NCI-H128 (cell line): ENCODE data around the gene ACSM5.

Experiments used
- DNase-seq: peaks from one replicate; lab custom pipeline; 2025; ENCODE audit not compliant: unreplicated experiment; lab: John Stamatoyannopoulos, UW

ACSM5 gene, protein sequence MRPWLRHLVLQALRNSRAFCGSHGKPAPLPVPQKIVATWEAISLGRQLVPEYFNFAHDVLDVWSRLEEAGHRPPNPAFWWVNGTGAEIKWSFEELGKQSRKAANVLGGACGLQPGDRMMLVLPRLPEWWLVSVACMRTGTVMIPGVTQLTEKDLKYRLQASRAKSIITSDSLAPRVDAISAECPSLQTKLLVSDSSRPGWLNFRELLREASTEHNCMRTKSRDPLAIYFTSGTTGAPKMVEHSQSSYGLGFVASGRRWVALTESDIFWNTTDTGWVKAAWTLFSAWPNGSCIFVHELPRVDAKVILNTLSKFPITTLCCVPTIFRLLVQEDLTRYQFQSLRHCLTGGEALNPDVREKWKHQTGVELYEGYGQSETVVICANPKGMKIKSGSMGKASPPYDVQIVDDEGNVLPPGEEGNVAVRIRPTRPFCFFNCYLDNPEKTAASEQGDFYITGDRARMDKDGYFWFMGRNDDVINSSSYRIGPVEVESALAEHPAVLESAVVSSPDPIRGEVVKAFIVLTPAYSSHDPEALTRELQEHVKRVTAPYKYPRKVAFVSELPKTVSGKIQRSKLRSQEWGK

DNA sequence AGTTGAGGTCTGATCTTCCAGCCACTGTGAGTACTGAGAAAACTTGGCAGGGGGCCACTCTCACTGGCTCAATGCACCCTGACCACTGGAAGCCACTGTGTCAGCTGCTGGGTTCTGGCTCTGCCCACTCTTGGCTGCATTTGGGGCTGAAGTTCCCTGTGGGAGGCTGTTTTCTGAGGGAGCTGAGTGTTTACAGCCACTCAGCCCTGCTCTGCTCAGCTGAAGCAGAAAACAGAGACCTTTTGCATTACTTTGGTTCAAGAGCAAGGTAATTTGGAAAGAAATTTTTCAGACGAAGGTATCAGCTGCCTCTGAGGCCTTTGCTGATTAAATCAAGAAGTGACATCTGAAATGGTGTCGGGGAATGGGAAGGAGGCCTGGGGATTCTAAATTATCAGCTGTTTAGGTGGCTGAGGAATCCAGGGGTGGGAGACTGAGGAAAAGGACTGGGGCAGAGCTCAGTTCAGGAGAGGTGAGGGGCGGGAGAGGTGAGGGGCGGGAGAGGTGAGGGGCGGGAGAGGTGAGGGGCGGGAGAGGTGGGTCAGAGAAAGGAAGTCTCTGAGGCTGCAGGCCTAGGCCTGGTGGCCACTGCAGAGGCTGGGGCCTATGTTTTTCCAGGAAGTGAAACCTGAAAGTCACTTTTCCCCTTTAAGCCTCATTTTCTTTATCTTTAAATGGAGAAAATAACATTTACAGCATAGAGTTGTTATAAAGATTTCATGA is at the start of gene ACSM5:
Gene ACSM5, plus strand, starts transcription at position 137 of the 723 bp plus-strand sequence. CDS start 1,951 bp downstream, outside the sequence.
- DNase-seq, result no peak

DNA sequence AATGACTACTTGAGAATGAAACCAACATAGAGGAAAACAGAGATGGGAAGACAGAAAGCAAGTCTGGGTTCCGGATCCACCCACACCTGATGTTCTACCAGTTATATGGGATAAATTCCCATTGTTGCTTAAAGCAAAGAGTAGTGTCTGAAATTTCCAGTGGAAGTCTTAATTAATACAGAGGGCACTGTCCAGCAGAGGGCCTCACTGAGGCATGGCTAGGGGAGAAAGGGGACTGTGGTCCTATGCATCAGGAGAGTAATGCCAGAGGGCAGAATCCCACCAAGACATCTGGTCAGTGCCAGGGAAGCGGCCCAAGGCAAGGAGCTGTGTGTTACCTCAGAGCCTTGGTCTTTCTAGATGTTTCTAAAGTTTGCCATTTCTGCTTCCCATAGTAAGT is 49.3 kb upstream of the ACSM5 start:
- DNase-seq, result no peak

DNA sequence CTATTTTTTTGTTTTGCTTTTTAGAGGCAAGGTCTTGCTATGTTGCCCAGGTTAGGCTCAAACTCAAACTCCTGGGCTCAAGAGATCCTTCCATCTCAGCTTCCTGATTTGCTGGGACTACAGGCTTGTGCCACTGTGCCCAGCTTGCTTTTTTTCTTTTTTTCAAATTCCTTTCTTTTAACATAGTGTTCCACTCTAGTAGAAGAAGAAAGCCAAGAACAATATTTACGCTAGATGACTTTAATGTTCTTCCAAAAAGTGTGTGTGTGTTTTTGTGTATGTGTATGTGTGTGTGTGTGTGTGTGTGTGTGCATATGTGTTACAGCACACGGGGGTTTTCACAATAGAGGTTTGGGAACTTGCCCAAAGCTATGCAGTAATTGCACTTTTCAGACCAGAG is 46.1 kb upstream of the ACSM5 start:
- no peak for DNase-seq

DNA sequence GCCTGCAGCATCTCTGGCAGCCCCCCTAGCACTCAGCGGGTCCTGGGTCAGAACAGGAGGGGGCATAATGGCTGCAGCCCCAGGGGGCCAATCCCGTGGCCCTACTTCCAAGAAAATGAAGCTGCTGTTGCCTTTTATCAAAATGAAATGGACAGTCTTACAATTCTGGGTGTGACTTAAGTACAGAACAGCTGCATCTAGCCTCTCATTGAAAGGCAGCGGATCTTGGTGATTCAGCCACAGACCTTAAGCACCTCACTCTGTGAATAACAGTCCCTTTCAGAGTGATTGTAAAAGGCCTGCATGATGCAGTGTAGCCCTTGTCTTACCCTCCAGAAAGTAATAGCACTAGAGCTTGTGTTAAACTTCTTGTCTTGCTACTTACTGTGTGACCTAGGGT is 45.3 kb upstream of the ACSM5 start:
- DNase-seq, result no peak

DNA sequence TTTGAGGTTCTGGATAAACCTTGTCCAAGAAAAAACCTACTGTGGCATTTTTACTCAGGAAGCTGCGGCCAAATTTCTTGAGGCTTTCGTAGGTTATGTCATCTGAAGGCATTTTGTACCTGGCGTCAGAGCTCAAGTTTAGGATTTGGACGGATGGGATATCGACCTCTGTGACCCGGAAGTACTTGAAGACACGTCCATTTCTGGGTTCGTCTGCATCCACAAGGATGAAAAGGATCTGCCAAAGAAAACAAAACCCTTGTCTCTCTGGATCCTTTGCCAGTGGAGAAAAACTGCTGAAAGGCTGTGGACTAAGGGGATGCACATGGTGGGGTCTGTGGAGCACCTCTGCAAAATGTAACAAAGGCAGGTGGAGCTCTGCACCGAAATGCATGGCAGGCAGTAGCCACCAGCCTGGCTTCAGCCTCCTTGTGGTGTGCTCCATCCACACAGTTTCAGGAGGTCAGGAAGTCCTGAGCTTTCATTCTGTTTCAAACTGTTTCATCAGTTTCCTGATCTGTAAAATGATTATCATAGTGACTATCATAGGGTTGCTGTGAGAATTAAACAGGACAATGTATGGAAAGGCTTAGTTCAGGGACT is 39.8 kb upstream of the ACSM5 start:
- DNase-seq, result no peak

DNA sequence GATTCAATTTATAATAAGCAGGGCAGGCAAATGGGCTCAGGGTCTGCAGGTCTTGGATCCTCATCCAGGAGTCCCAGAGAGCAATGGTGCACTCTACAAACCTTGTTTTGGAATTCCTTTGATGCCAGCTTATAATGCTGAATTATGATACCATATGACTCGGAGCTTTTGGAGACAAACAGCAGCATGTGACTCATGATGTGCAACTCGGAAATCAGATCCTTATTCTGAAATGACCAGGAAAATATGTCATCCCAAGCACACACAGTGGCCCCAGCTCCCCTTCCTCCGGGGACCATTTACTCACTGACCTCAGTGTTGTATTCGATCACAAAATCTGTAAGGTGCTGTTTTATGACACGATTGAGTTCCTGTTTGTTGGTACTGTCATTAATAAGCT is 36.6 kb upstream of the ACSM5 start:
- no peak for DNase-seq

DNA sequence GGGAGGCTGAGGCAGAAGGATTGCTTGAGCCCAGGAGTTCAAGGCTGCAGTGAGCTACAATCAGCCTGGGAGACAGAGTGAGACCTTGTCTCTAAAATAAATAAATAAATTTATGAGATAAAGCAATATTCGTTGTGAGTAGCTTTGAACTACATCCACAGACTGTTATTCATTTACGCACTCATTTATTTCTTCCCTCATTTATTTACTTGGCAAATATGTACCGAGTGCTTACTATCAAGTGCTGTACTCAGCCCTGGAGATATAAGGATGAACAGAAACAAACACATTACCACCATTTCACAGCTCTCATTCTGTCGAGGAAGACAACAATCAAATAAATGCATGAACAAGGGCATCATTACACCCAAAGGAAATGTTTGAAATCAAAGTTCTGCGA is 32.2 kb upstream of the ACSM5 start:
- DNase-seq, result no peak

DNA sequence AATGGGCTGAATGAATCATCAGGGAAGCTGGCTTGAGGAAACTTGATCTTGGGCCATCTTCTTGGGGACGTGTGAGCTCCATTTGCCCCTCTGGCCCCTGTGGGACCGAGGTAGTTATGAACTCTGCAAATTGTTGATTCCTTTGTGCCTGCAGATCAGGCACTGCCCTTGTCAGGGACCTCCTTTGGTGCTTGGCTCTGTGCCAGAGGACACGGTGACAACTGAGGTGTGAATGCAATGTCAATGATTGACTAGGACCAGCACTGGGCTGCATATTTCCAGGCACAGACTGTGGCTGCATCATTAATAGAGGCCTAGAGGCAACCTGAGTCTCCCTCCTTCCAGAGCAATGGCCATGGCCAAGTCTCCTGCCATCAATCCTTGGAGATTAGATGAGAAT is 28.6 kb upstream of the ACSM5 start:
- no peak for DNase-seq

DNA sequence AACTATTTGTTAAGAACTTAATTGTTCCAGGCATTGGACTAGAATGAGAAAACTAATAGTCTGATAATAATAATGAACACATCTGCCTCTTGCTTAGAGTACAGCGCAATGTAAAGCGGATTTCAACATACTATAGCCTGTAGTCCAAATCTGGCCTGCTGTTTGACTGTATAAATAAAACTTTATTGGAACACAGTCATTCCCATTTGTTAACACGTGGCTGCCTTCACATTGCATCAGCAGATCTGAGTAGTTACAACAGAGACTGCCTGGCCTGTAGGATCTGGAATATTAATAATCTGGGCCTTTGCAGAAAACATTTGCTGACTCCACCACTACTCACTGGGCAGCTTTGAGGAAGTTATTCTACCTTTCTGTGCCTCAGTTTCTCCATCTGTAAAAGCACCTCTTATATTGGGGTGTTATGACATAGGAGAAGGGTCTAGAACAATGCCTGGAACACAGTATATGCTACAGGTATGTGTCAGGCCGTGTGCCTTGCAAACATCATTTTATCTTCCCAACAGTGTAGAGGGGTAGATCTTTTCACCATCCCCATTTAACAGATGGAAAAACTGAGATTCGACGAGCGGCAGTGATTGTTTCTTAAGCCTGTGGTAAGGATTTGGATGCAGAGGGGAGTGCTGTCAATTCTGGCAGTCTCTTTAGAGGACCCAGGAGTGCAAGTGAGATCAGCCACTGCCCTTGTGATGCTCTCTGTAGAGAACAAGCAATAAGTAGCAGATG is 27.0 kb upstream of the ACSM5 start:
- DNase-seq, result no peak

DNA sequence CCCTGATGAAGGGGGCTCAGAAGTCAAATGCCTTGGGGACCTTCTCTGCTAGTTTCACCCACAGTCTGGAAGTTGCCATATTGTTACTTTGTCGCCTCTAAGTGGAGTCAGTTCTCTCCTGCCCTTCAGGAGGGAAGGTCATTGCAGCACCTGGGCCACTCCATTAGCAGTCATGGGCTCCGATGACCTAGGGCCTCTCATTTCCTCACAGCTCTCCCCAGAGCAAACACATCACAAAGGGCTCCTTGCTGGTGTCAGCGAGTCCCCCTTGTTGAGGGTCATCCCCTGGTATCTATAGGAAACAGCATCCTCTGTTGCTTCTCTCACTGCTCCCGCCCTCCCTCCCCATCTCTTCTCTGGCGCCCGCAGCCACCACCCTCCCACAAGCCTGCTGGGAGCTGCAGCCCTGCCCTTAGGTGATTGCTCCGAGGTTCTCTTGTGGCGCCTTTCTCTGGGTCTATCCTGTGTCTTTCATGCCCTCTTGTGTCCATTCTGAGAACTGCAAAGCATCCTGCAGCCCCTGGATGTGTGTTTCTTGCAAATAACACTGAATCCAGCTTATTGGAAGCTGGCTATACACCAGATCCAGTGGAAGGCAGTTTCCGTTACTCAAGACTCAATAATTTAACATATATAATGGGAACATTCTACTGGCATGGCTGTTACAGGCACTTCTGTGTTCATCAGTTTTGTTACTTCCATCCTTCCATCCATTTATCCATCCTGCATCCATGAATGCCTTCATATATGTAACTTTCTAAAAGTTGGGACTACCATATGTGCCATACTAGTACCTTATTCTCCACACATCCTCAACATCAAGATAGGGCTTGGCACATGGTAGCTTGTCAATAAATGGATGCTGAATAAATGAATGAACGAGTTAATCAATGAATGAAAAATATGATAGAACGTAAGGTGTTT is 26.0 kb upstream of the ACSM5 start:
- DNase-seq, result peak; percentile 65

DNA sequence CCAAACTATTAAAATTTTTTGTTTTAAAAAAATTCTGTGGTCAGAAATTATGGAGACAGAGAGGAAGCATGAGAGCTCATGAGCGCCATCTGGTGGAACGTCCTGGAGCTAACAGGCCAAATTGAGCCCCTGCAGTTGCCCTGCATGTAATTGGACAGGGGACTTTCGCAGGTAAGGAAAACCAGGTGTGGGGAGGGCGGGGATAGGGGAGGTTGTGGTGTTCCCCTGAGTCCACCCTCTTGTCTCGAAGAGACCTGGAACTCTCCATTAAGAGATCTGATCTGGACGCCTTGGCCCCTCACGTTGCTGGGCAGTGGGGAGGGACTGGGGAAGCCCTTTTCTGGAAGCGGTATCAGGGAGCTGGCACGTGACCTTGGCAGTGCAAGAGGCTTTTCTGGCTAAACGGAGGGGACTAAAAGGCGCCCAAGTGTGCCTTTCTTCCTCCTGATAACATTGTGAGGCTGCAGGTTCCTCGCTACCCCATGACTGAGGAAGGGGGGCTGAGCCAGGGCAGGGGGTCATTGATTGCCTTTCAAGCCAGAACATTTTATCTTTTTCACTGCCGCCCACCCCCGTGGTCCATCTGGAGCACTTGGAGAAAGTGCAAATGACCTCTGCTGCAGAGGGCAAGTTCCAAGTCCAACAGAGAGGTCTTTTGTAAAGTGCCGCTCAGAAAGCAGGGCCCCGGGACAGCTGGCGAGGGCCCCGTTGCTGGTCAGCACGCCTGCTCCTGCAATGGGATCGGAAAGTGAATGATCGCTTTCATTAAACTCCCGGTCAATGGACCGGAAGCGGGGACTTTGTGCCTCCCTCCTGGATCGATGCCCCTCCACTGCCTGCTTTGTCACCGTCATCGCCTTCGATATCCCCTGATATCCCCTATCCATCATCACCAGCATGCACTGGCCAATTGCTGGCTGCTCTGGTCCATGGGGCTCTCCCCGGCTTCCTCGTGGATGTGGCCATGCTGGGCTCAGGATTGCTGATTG is 23.2 kb upstream of the ACSM5 start:
- DNase-seq, result no peak

DNA sequence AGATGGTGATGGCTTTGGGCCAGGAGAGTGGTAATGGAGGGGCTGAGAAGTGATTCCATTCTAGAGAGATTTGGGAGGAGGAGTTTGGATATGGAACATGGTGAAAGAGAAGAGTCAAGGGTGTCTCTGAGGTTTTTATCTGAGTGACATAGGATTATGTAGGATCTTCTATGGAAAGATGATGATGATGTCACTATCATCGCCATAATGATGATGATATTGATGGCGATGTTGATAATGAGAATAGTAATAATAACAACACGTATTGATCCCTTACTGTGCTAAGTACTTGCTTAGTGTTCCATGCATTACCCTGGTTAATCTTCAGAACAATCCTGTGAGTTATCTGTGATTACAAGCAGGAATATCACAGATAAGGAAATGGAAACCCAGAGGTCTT is 21.4 kb upstream of the ACSM5 start:
- DNase-seq, result no peak

DNA sequence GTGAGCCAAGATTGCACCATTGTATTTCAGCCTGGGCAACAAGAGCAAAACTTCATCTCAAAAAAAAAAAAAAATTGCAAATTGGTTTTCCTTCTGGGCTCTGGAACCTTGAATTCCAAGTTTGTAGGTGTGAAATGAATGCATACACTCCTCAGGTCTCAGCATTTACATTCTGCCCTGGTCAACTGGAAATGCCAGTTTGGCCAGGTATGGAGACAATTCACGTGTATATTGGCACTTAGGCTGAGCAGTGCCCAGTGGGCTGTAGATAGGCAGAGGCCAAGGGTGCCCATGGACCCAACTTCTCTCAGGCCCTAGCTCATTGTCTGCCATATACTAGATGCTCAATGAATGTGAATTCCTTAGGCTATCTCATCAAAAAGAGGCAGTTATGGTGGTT is 20.5 kb upstream of the ACSM5 start:
- DNase-seq, result no peak

DNA sequence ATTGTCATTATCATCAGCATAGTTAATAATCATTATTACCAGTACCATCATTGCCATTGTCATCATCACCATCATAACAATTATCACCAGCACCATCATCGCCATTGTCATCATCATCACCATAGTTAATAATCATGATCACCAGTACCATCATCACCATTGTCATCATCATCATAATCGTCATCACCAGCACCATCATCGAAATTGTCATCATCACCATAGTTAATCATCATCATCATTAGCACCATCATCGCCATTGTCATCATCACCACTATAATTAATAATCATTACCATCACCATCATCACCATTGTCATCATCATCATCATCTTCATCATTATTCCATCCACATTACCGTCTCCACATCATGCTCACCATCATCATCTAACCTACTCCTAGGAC is 18.3 kb upstream of the ACSM5 start:
- DNase-seq, result no peak

DNA sequence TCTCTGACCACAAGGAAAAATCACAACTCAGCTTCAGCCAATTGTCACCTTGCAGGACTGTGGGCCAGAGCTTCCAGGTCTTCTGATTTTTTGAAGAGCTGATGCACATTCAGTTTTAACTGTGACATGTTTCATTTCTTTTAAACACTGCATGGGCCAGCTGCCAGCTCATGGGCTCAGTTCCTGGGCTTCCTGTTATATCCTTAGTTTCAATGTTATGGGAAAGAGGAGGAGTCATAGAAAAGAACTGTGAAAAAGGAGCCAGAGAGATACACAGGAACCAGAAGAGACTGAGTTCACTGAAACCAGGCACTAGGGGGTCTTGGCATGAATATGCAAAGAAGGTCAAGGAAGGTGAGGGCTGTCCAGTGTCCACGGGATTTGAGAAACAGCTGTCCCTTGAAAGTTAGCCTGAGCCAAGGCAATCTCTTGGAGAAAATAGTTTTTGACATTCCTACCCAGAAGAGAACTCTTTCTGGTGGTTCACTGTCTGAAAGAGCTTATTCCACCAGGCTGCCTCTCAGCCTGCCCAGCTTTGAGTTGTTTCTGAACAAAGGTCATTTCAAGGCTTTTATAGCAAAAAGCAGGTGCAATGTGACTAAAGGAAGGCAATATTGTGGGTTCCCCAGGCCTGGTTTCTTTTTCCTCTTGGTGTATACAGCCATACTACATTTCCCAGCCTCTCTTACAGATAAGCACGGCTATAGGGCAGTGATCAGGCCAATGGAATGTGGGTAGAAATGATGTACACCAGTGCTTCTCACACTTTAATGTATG is 15.3 kb upstream of the ACSM5 start:
- no peak for DNase-seq

DNA sequence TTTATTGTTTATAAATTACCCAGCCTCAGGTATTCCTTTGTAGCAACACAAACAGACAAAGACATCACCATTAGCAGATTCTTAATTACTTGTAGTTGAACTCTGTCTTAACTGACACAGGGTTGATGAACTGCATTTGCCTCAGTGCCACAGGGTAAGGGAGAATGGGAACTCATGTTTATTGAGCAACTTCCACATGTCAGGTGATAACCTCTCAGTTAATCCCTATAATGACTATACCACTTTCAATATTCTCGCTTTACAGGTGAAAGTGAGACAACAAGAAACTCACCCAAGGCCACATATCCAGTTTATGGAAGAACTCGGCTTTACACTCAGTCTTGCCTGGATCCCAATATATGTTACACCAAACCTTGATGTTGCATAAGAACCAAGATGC is 13.4 kb upstream of the ACSM5 start:
- DNase-seq, result no peak

DNA sequence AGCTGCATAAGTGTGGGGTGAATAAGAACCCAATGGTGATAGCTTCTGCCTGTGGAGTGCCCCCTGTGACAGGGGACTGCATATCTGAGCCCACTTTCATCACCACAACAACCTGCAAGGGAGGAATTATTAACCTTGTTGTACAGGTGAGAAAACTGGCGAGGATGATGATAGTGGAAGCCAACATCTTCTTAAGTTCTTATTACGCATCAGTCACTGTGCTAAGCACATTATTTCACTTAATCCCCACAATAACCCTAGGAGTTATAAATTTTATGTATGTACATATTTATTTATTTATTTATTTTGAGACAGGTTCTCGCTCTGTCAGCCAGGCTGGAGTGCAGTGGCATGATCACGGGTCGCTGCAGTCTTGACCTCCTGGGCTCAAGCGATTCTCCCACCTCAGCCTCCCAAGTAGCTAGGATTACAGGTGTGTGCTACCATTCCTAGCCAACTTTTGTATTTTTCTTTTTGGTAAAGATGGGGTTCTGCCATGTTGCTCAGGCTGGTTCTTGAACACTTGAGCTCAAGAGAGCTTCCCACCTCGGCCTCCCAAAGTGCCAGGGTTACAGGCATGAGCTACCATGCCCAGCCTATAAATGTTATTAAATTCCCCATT is 12.4 kb upstream of the ACSM5 start:
- DNase-seq, result no peak
